C4-2B (cell line): ENCODE results near the gene PRM3.

Experiments used
- H3K27ac ChIP-seq: fragments of 450-650 bp; 2 replicates; pipeline ENCODE4 v1.5.1; 2017
- CTCF ChIP-seq: fragments of 450-650 bp; conservative IDR thresholded peaks from 2 replicates; pipeline ENCODE4 v1.5.1; 2017; ENCODE audit warnings: mild to moderate bottlenecking
- ZFX ChIP-seq: fragments of 450-650 bp; IDR thresholded peaks from 2 replicates; pipeline ENCODE4 v1.6.1; 2017

The PRM3 gene

GRCh38 chr16:11310634-11310977 is 37.2 kb upstream of the PRM3 start:
- TF ChIP-seq ZFX (no peak), CTCF (no peak)
- no peak overlapping the region for H3K27ac ChIP-seq

- TF ChIP-seq CTCF (no peak), ZFX (no peak)
- no peak overlapping the region for H3K27ac ChIP-seq
Measured at GRCh38 chr16:11309895-11310633, 36.6 kb upstream of the PRM3 start.

GRCh38 chr16:11308493-11309283 is 35.3 kb upstream of the PRM3 start:
- no peak for TF ChIP-seq ZFX
- no peak for TF ChIP-seq CTCF
- H3K27ac ChIP-seq: no peak overlapping the region

- no peak overlapping the region for H3K27ac ChIP-seq
- TF ChIP-seq ZFX (no peak), CTCF (no peak)
Measured at GRCh38 chr16:11307639-11308492, 34.4 kb upstream of the PRM3 start.

GRCh38 chr16:11306997-11307638 is 33.7 kb upstream of the PRM3 start:
- no peak overlapping the region for H3K27ac ChIP-seq
- TF ChIP-seq ZFX: no peak
- no peak for TF ChIP-seq CTCF

GRCh38 chr16:11306381-11306780 is 33.0 kb upstream of the PRM3 start:
- H3K27ac ChIP-seq: no peak overlapping the region
- TF ChIP-seq CTCF (no peak), ZFX (no peak)
